GM12801 (cell line): ENCODE results near the gene OPCML.

Experiments used
- CTCF ChIP-seq: IDR thresholded peaks from one replicate; pipeline ENCODE4 v1.5.1; 2011; ENCODE audit warnings: control low read depth; ENCODE audit not compliant: insufficient read length; ENCODE audit errors: extremely low read depth

Gene OPCML

GRCh38 chr11:133326332-133326731 lies 206.0 kb downstream of the OPCML start:
- TF ChIP-seq CTCF: no peak

GRCh38 chr11:133325711-133326110 lies 206.6 kb downstream of the OPCML start:
- TF ChIP-seq CTCF: no peak

GRCh38 chr11:133323354-133323753 lies 208.9 kb downstream of the OPCML start:
- no peak for TF ChIP-seq CTCF

- no peak for TF ChIP-seq CTCF
These were observed 214.1 kb downstream of the OPCML start for GRCh38 chr11:133318221-133318620.

- no peak for TF ChIP-seq CTCF
These were observed 221.1 kb downstream of the OPCML start for GRCh38 chr11:133311230-133311629.

GRCh38 chr11:133306019-133306418 lies 226.3 kb downstream of the OPCML start:
- no peak for TF ChIP-seq CTCF

- TF ChIP-seq CTCF: no peak
These were observed 226.9 kb downstream of the OPCML start for GRCh38 chr11:133305208-133305956.

- TF ChIP-seq CTCF: no peak
These were observed 229.0 kb downstream of the OPCML start for GRCh38 chr11:133303262-133303661.
